ENCODE measurements around the gene CFAP46.

DNA sequence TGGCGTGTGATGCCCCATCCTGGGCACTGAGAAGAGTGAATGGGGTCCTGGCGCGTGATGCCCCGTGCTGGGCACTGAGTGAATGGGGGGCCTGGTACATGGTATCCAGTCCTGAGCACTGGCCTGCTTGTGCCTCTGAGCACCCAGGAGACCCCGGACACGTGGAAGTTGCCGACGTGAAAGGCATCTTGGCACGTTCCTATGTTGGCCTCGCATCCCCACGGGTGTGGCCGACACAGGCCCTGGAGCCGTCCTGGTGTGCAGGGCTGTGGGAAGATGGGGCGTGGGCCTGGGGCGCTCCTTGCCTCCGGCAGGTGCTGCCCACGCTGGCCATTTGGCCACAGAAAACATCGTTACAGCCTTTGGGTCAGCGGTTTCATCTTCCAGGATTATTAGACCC lies 35.5 kb downstream of the CFAP46 start:
- no peak for TF ChIP-seq EZH2 (IDR thresholded peaks at IDR 0.05; ENCODE audit: borderline replicate concordance, low read length)
- TF ChIP-seq, protein P1, sequence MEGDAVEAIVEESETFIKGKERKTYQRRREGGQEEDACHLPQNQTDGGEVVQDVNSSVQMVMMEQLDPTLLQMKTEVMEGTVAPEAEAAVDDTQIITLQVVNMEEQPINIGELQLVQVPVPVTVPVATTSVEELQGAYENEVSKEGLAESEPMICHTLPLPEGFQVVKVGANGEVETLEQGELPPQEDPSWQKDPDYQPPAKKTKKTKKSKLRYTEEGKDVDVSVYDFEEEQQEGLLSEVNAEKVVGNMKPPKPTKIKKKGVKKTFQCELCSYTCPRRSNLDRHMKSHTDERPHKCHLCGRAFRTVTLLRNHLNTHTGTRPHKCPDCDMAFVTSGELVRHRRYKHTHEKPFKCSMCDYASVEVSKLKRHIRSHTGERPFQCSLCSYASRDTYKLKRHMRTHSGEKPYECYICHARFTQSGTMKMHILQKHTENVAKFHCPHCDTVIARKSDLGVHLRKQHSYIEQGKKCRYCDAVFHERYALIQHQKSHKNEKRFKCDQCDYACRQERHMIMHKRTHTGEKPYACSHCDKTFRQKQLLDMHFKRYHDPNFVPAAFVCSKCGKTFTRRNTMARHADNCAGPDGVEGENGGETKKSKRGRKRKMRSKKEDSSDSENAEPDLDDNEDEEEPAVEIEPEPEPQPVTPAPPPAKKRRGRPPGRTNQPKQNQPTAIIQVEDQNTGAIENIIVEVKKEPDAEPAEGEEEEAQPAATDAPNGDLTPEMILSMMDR (conservative IDR thresholded peaks at IDR 0.05 in 1 of 2, IDR thresholded peaks at IDR 0.05 in 1 of 2; ENCODE audit: extremely low read depth in 1 of 2, insufficient read depth in 1 of 2, low read depth in 1 of 2, low read length in 2 of 2), result no peak
